ENCODE results near the gene SLC38A1.

DNA sequence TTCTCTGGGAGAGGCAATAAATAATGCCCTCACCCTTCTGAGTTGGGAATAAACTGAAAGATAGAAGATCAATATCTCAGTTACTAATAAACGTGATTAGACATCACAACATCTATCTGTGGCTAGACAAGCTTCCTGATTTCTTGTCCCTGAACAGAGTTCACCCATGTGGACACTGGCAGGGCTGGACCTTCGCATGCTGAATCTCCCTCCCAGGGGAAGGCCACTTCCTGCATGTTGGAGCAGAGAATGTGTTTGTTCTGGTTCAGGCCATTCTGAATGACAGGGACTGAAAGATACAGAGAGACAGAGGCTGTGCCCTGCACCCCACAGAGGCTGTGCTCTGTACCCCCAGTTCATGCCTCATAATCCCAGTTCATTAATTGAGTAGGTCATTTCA is 132.6 kb downstream of the SLC38A1 start:
- no peak for TF ChIP-seq ZNF274 (IDR thresholded peaks at IDR 0.05; ENCODE audit: low read depth, low read length)
- no peak for TF ChIP-seq SUZ12 (IDR thresholded peaks at IDR 0.05; ENCODE audit: extremely low read depth, insufficient read depth, insufficient read length)
